Stimulated activated CD4-positive, alpha-beta T cell treated with anti-CD3 and anti-CD28 coated beads, Interleukin-4, amount 100 ng/mL, for 4 hours (primary cell): ENCODE results near the gene SP140L.
"Not testable (repeated sequence)": the region's sequence is repeated elsewhere in the genome, so short reads cannot be mapped to it uniquely, and the experiment has no call there.

Experiments used
- DNase-seq, 2 experiments: peaks; one replicate each; pipeline ENCODE4 v3.0.0-alpha.2; 2020

Gene SP140L

GRCh38 chr2:230324503-230324902 lies 2.5 kb upstream of the SP140L start:
- no peak for DNase-seq

GRCh38 chr2:230325316-230326243 lies 1.4 kb upstream of the SP140L start:
- DNase-seq, result no peak

GRCh38 chr2:230327418-230328154 lies 593 bp downstream of the SP140L start:
- no peak for DNase-seq

GRCh38 chr2:230328155-230328458 lies 1.1 kb downstream of the SP140L start:
- no peak for DNase-seq

GRCh38 chr2:230329946-230330605 lies 3.1 kb downstream of the SP140L start:
- no peak for DNase-seq

GRCh38 chr2:230330725-230331124 lies 3.7 kb downstream of the SP140L start:
- DNase-seq, result no peak

- DNase-seq, result no peak
Measured at GRCh38 chr2:230335461-230335863, 8.5 kb downstream of the SP140L start.

- DNase-seq, result no peak
Measured at GRCh38 chr2:230335864-230336506, 9.0 kb downstream of the SP140L start.

- not testable (repeated sequence) for DNase-seq
Measured at GRCh38 chr2:230341936-230342528, 15.0 kb downstream of the SP140L start.

- not testable (repeated sequence) for DNase-seq
Measured at GRCh38 chr2:230343041-230343624, 16.1 kb downstream of the SP140L start.

- DNase-seq, result no peak
Measured at GRCh38 chr2:230343747-230344146, 16.8 kb downstream of the SP140L start.

GRCh38 chr2:230346465-230346864 lies 19.5 kb downstream of the SP140L start:
- no peak for DNase-seq

- DNase-seq, result peak in 1 of 2 experiments; percentile 25
Measured at GRCh38 chr2:230346921-230347533, 20.0 kb downstream of the SP140L start.

- no peak for DNase-seq
Measured at GRCh38 chr2:230347659-230348305, 20.8 kb downstream of the SP140L start.

- DNase-seq, result no peak
Measured at GRCh38 chr2:230348787-230349186, 21.8 kb downstream of the SP140L start.

GRCh38 chr2:230356084-230356483 lies 29.1 kb downstream of the SP140L start:
- DNase-seq, result no peak

- no peak for DNase-seq
Measured at GRCh38 chr2:230358305-230358704, 31.3 kb downstream of the SP140L start.

GRCh38 chr2:230360028-230360427 lies 33.0 kb downstream of the SP140L start:
- no peak for DNase-seq

GRCh38 chr2:230362030-230362691 lies 35.2 kb downstream of the SP140L start:
- DNase-seq, result no peak

- no peak for DNase-seq
Measured at GRCh38 chr2:230382108-230382507, 55.1 kb downstream of the SP140L start.

- DNase-seq, result no peak
Measured at GRCh38 chr2:230383453-230383852, 56.5 kb downstream of the SP140L start.
